HepG2 (cell line): ENCODE measurements around the gene LRP5. TPM values are rescaled to one million over a fixed set of nuclear protein-coding genes. Genes with fewer than 3 reads are reported as not detected.

ENCODE experiments used
- ARID2 ChIP-seq: sonication (generic); formaldehyde crosslinking; IDR thresholded peaks from 2 replicates; pipeline ENCODE4 v1.8.1; 2022; ENCODE audit warnings: mild to moderate bottlenecking, missing genetic modification reagents, borderline replicate concordance
- FOXA1 ChIP-seq, 2 experiments: fragments of 450-650 bp in 1 of 2; sonication (generic) in 1 of 2; formaldehyde crosslinking in 1 of 2; IDR thresholded peaks; 2 replicates each; pipeline versions ENCODE4 v1.4.0 to v1.6.1; 2016 to 2020; ENCODE audit warnings: missing genetic modification reagents in 1 of 2
- JUND ChIP-seq: sonication (generic); formaldehyde crosslinking; IDR thresholded peaks from 2 replicates; pipeline ENCODE4 v1.8.0; 2022; ENCODE audit warnings: mild to moderate bottlenecking, missing genetic modification reagents
- LCORL ChIP-seq, 2 experiments: fragments of 450-650 bp in 1 of 2; sonication (generic) in 1 of 2; formaldehyde crosslinking in 1 of 2; IDR thresholded peaks; 2 replicates each; pipeline versions ENCODE4 v1.5.0 to v1.6.1; 2017 to 2020; ENCODE audit warnings: antibody characterized with exemption in 1 of 2, missing genetic modification reagents in 1 of 2
- MED8 ChIP-seq: sonication (generic); formaldehyde crosslinking; IDR thresholded peaks from 2 replicates; pipeline ENCODE4 v1.8.1; 2023; ENCODE audit warnings: mild to moderate bottlenecking, missing genetic modification reagents; ENCODE audit not compliant: insufficient replicate concordance
- ONECUT2 ChIP-seq: sonication (generic); formaldehyde crosslinking; IDR thresholded peaks from 2 replicates; pipeline ENCODE4 v1.4.0; 2020; ENCODE audit warnings: missing genetic modification reagents
- PCBP1 ChIP-seq: fragments of 200-400 bp; formaldehyde crosslinking; IDR thresholded peaks from 2 replicates; pipeline ENCODE4 v1.6.1; 2017; ENCODE audit warnings: mild to moderate bottlenecking, low read depth, low read length, borderline replicate concordance
- REST ChIP-seq, 2 experiments: IDR thresholded peaks; 2 replicates each; pipeline ENCODE4 v1.6.1; 2011 to 2012; ENCODE audit warnings: low read length in 2 of 2, borderline replicate concordance in 1 of 2, low read depth in 1 of 2, mild to moderate bottlenecking in 1 of 2, moderate library complexity in 1 of 2
- RXRA ChIP-seq: sonication (generic); formaldehyde crosslinking; IDR thresholded peaks from 2 replicates; pipeline ENCODE4 v1.5.1; 2020; ENCODE audit warnings: missing genetic modification reagents
- SIN3A ChIP-seq: IDR thresholded peaks from 2 replicates; pipeline ENCODE4 v1.6.1; 2011; ENCODE audit warnings: low read depth, mild to moderate bottlenecking, control low read depth, low read length, borderline replicate concordance
- XRCC5 ChIP-seq: fragments of 200-400 bp; formaldehyde crosslinking; optimal IDR thresholded peaks from 2 replicates; pipeline ENCODE3; 2017; ENCODE audit warnings: mild to moderate bottlenecking, low read length
- ZFX ChIP-seq: sonication (generic); formaldehyde crosslinking; IDR thresholded peaks from 2 replicates; pipeline ENCODE4 v1.4.0; 2020; ENCODE audit warnings: mild to moderate bottlenecking, low read depth, missing genetic modification reagents, moderate library complexity
- ZMAT3 ChIP-seq: sonication (generic); formaldehyde crosslinking; conservative IDR thresholded peaks from 2 replicates; pipeline ENCODE4 v1.7.0; 2021; ENCODE audit warnings: missing genetic modification reagents
- ZNF18 ChIP-seq: sonication (generic); formaldehyde crosslinking; IDR thresholded peaks from 2 replicates; pipeline ENCODE4 v1.8.0; 2022; ENCODE audit warnings: mild to moderate bottlenecking, missing genetic modification reagents; ENCODE audit not compliant: insufficient replicate concordance
- ZNF614 ChIP-seq: IDR thresholded peaks from 2 replicates; pipeline ENCODE4 v1.6.1; 2018; ENCODE audit warnings: missing biosample characterization, missing genetic modification reagents, inconsistent platforms, borderline replicate concordance
- ZNF639 ChIP-seq: conservative IDR thresholded peaks from 2 replicates; pipeline ENCODE4 v1.6.1; 2018; ENCODE audit warnings: missing genetic modification reagents
- ZNF672 ChIP-seq: sonication (generic); formaldehyde crosslinking; IDR thresholded peaks from 2 replicates; pipeline ENCODE4 v1.8.1; 2022; ENCODE audit warnings: missing genetic modification reagents
- polyA plus RNA-seq, 8 experiments: library from polyadenylated mRNA; depleted of rRNA in 3 of 8; stranded (reverse) in 7 of 8; unstranded in 1 of 8; fragments of >200 nt; fragmentation: Illumina TruSeq in 4 of 8; extraction: Trizol in 4 of 8; gene quantifications; 2 replicates each; pipeline versions ENCODE4 v1.2.1 to v1.2.3, GENCODE V29; 2011 to 2016; ENCODE audit warnings: low read depth in 4 of 8, missing spikeins in 1 of 8, mixed read lengths in 1 of 8; ENCODE audit not compliant: insufficient read depth in 1 of 8
- total RNA-seq, 5 experiments: library from RNA; depleted of rRNA; stranded (reverse); fragments of >200 nt; fragmentation: Illumina TruSeq; extraction: Trizol; gene quantifications; 2 replicates each; pipeline ENCODE4 v1.2.3, GENCODE V29; 2016; ENCODE audit warnings: low read depth in 1 of 5

Gene LRP5
- total and polyA plus RNA-seq, 2 of the 13 experiments (the other 11 are each of a cell fraction or from before 2014, with no cell fraction given): 40.4 to 64.0 TPM

- no peak; the same call in 1 of the 2 replicates for TF ChIP-seq ARID2
- no peak for TF ChIP-seq ZNF672 (CRISPR knock-in tag)
- TF ChIP-seq PCBP1: peak; percentile 57; the same call in 1 of the 2 replicates
- 0 out of 2 replicates have a peak, but pooled peaks have one; percentile 70 for TF ChIP-seq SIN3A
- TF ChIP-seq RXRA (CRISPR knock-in tag): peak; percentile 98
- no peak for TF ChIP-seq FOXA1 (IDR thresholded peaks at IDR 0.05)
- TF ChIP-seq FOXA1 (CRISPR knock-in tag; IDR thresholded peaks at IDR 0.05): peak; percentile 98
- peak; percentile 94 for TF ChIP-seq ZNF614 (CRISPR knock-in tag)
- peak; percentile 88 for TF ChIP-seq ZFX (CRISPR knock-in tag)
- TF ChIP-seq XRCC5: peak; percentile 80
- TF ChIP-seq ONECUT2: no peak
- 0 out of 2 replicates have a peak, but pooled peaks have one; percentile 46 for TF ChIP-seq JUND (CRISPR knock-in tag)
- peak; percentile 82 for TF ChIP-seq MED8
- peak; percentile 87; the same call in 1 of the 2 replicates for TF ChIP-seq ZMAT3
- peak; percentile 89 for TF ChIP-seq ZNF18 (CRISPR knock-in tag)
- TF ChIP-seq ZNF639 (CRISPR knock-in tag): peak; percentile 67; the same call in 1 of the 2 replicates
- no peak for TF ChIP-seq LCORL (IDR thresholded peaks at IDR 0.05)
- TF ChIP-seq LCORL (CRISPR knock-in tag; IDR thresholded peaks at IDR 0.05): peak; percentile 89
- peak in 1 of 2 experiments; percentile 57; a peak in 2 of 4 replicates for TF ChIP-seq REST (IDR thresholded peaks at IDR 0.05; ENCODE audit: borderline replicate concordance in 1 of 2, low read depth in 1 of 2, low read length in 2 of 2)
Measured at GRCh38 chr11:68297812-68298658, 14.4 kb upstream of the LRP5 start (continued).
